LNCaP clone FGC (cell line): Measurements from ENCODE around the gene PPP3R1.

Experiments used
- DNase-seq: peaks from one replicate; pipeline ENCODE4 v3.0.0-alpha.2; 2011; ENCODE audit warnings: low read depth
- H3K4me3 ChIP-seq: 2 replicates; pipeline ENCODE4 v1.5.1; 2011; ENCODE audit warnings: mild to moderate bottlenecking, low read depth, low read length, control low read depth
- TF ChIP-seq, protein P1 (sequence below): IDR thresholded peaks from 2 replicates; pipeline ENCODE4 v1.5.1; 2012; ENCODE audit warnings: mild to moderate bottlenecking; ENCODE audit not compliant: control insufficient read depth, insufficient read depth; ENCODE audit errors: extremely low read depth

PPP3R1 gene

DNA sequence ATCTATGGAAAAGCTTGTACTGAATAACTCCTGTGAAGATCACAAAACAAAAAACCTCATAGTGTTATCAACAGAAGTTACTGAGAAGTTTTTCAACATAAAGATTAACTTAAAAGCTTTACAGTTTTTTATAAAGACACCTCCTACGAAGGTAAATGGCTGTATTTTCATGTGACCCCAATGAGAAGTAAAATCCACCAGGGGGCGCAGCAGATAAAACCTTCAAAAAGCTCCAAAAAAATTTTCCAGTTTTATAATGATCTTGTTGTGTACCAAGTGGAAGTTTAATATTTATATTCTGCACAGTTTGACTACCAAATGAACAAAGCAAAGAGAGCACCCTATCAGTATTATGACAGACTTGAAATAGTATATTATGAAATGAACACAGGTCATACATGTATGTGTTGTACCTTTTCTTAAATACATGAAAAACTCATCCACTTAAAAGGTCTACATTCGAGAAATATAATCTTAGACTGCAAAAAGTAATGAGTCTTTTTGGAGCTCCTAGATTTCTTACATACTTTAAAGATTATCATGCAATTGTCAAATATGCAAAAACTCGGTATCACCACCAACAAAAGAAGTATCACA, 56.1 kb downstream of the PPP3R1 start:
- H3K4me3 ChIP-seq: no peak overlapping the region
- TF ChIP-seq, protein P1, sequence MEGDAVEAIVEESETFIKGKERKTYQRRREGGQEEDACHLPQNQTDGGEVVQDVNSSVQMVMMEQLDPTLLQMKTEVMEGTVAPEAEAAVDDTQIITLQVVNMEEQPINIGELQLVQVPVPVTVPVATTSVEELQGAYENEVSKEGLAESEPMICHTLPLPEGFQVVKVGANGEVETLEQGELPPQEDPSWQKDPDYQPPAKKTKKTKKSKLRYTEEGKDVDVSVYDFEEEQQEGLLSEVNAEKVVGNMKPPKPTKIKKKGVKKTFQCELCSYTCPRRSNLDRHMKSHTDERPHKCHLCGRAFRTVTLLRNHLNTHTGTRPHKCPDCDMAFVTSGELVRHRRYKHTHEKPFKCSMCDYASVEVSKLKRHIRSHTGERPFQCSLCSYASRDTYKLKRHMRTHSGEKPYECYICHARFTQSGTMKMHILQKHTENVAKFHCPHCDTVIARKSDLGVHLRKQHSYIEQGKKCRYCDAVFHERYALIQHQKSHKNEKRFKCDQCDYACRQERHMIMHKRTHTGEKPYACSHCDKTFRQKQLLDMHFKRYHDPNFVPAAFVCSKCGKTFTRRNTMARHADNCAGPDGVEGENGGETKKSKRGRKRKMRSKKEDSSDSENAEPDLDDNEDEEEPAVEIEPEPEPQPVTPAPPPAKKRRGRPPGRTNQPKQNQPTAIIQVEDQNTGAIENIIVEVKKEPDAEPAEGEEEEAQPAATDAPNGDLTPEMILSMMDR: peak; percentile 23; the same call in 1 of the 2 replicates
- no peak for DNase-seq

DNA sequence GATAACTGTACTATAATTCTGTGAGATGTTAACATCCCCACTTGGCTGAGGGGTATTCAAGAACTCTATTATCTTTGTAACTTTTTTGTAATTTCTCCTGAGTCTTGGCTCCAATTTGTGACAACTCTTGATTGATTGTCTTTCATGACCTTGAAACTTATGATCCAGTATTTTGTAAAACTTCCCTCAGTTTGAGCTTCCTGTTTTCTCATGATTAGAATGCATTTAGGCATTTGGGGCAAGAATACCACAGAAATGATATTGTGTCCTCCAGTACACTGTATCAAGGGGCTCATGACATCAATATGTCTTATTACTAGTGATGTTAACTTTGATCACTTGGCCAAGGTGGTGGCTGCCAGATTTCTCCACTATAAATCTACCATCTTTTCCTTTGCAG, 57.2 kb downstream of the PPP3R1 start:
- TF ChIP-seq, protein P1: no peak
- no peak for DNase-seq
- no peak overlapping the region for H3K4me3 ChIP-seq

DNA sequence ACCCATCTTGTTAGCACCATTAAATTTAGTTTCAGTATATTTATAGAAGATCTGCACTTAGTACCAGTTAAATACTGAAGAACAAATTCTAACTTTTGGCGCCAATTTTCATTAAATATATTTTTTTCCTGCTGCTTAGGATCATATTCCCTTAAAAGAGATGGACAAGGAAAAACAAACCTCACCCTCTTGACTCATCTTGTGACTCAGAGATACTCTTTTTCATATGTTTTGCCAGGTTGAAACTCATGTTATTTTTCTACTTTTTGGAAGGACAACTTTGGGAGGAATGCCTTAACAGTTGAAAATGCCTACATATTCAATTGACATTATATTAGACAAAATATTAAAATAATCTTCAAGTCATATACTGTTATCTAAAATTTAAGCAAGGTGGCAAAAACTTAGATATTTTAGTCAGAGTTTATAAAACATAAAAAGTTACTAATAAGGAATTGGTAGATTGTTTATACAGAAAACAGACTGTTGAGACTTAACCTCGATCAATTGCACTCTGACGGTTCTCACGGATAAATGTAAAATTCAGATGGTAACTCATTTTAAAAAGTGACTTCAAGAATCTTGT, 58.5 kb downstream of the PPP3R1 start:
- DNase-seq: no peak
- no peak overlapping the region for H3K4me3 ChIP-seq
- TF ChIP-seq, protein P1: no peak

DNA sequence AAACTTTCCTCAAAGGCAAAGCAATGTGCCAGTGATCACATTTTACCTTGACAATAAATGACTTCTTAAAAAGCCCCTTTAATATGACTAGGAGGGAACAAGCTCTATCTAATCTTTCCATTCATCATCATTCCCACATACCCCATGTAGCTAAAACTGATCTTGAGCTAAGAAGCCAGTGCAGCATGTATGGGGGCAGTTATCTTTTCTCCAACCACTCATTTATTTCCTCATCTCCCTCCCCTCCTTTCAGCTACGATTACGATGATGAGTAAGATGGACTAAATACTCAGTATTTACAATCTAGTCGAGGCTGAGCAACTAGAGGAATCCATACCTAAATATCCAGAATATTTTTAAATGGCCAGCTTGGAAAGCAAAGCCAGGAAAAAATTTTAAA, 59.2 kb downstream of the PPP3R1 start:
- no peak overlapping the region for H3K4me3 ChIP-seq
- no peak for DNase-seq
- TF ChIP-seq, protein P1: no peak

DNA sequence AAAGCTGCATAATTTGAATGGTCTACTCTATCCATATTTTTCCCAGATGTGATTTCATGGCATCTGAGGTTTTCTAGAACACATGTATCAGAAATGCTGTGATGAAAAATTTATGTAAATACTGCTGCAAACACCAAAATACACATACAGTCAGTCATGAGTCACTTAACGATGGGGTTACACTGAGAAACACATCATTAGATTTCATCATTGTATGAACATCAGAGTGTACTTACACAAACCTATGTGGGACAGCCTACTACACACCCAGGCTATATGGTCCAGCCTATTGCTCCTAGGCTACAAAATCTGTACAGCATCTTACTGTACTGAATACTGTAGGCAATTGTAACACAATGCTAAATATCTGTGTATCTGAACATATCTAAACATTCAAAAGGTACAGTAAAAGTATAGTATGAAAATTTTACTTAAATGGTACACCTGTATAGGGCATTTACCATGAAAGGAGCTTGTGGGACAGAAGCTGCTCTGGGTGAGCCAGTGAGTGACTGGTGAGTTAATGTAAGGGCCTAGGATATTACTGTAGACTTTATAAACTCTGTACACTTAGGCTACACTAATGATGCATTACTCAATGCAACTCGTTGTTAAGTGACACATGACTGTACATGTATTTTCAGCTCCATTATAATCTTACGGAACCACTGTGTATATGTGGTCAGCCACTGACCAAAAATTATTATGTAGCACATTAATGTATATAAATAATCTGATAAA, 61.2 kb downstream of the PPP3R1 start:
- no peak for DNase-seq
- TF ChIP-seq, protein P1: no peak
- no peak overlapping the region for H3K4me3 ChIP-seq

DNA sequence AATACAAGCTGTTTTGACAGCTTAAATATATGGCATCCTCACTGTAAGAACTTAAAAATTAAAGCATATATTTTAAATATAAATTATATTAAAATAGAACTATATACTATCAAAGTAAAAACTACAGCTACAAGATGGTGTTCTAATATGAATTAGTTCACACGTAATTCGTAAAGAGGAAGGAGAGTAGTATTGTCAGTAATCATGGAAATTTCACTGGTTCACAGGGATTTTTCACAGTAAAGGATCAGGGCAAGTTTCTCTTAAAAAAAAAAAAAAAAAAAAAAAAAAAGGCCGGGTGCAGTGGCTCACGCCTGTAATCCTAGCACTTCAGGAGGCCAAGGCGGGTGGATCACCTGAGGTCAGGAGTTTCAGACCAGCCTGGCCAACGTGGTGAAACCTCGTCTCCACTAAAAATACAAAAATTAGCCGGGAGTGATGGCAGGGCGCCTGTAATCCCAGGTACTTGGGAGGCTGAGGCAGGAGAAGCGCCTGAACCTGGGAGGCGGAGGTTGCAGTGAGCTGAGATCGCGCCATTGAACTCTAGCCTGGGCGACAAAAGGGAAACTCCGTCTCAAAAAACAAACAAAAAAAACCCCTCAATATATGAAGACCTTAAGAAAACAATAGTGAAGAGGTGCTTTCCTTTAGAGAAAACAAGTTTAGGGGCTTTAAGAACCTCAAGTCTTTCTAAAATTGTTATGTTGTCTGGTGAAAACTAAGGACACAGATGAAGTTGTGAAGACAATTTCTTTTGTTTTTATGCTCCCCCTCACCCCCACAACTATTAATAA, 62.1 kb downstream of the PPP3R1 start:
- TF ChIP-seq, protein P1: no peak
- no peak for DNase-seq
- no peak overlapping the region for H3K4me3 ChIP-seq
